Trophoblast cell (in vitro differentiated cells and primary cell): Measurements from ENCODE around the gene PTDSS2.
A peak's percentile ranks its signal among the peaks of the same experiment; 100 is the strongest.

Experiments
- DNase-seq, 2 donors: peaks; one replicate each; pipeline ENCODE4 v3.0.0-alpha.2; 2016
- H2AFZ ChIP-seq: 2 replicates; pipeline ENCODE4 v1.6.1; 2013; ENCODE audit warnings: low read length, moderate library complexity, mild to moderate bottlenecking; ENCODE audit not compliant: insufficient read depth, poor library complexity
- H2AK5ac ChIP-seq: 2 replicates; pipeline ENCODE4 v1.6.1; 2013; ENCODE audit warnings: mild to moderate bottlenecking, low read length
- H2BK120ac ChIP-seq: 2 replicates; pipeline ENCODE4 v1.6.1; 2013; ENCODE audit warnings: low read length, mild to moderate bottlenecking, moderate library complexity; ENCODE audit not compliant: insufficient read depth, poor library complexity
- H2BK12ac ChIP-seq: 2 replicates; pipeline ENCODE4 v1.6.1; 2013; ENCODE audit warnings: mild to moderate bottlenecking, low read length, moderate library complexity
- H2BK5ac ChIP-seq: 2 replicates; pipeline ENCODE4 v1.6.1; 2013; ENCODE audit warnings: low read length, low read depth, moderate library complexity, mild to moderate bottlenecking; ENCODE audit not compliant: poor library complexity
- H3K14ac ChIP-seq: 2 replicates; pipeline ENCODE4 v1.6.1; 2013; ENCODE audit warnings: mild to moderate bottlenecking, low read length
- H3K18ac ChIP-seq: 2 replicates; pipeline ENCODE4 v1.6.1; 2013; ENCODE audit warnings: mild to moderate bottlenecking, low read length
- H3K23ac ChIP-seq: 2 replicates; pipeline ENCODE4 v1.6.1; 2013; ENCODE audit warnings: low read length
- H3K27ac ChIP-seq: 2 replicates; pipeline ENCODE4 v1.5.1; 2013; ENCODE audit warnings: low read depth, mild to moderate bottlenecking, inconsistent platforms, low read length, moderate library complexity
- H3K27me3 ChIP-seq: 2 replicates; pipeline ENCODE4 v1.6.1; 2013; ENCODE audit warnings: inconsistent platforms, mild to moderate bottlenecking, low read length, moderate library complexity; ENCODE audit not compliant: insufficient read depth
- H3K36me3 ChIP-seq, 2 experiments: 1 replicate in 1 of 2; 2 replicates in 1 of 2; pipeline ENCODE4 v1.6.1; 2013; ENCODE audit warnings: low read length in 2 of 2, mild to moderate bottlenecking in 2 of 2, moderate library complexity in 1 of 2; ENCODE audit not compliant: insufficient read depth in 2 of 2, control insufficient read depth in 1 of 2
- H3K4ac ChIP-seq: 2 replicates; pipeline ENCODE4 v1.6.1; 2013; ENCODE audit warnings: low read depth, mild to moderate bottlenecking, low read length, moderate library complexity
- H3K4me1 ChIP-seq, 2 experiments: 1 replicate in 1 of 2; 2 replicates in 1 of 2; pipeline ENCODE4 v1.6.1; 2013; ENCODE audit warnings: low read length in 2 of 2, mild to moderate bottlenecking in 2 of 2, moderate library complexity in 1 of 2; ENCODE audit not compliant: insufficient read depth in 2 of 2, control insufficient read depth in 1 of 2
- H3K4me2 ChIP-seq: 2 replicates; pipeline ENCODE4 v1.6.1; 2013; ENCODE audit warnings: inconsistent platforms, mild to moderate bottlenecking, low read length, moderate library complexity
- H3K4me3 ChIP-seq: 2 replicates; pipeline ENCODE4 v1.5.1; 2013; ENCODE audit warnings: mild to moderate bottlenecking, low read depth, low read length, inconsistent platforms
- H3K79me1 ChIP-seq: one replicate; pipeline ENCODE4 v1.6.1; 2013; ENCODE audit warnings: low read length
- H3K79me2 ChIP-seq: 2 replicates; pipeline ENCODE4 v1.6.1; 2013; ENCODE audit warnings: low read length, mild to moderate bottlenecking; ENCODE audit not compliant: control insufficient read depth, insufficient read depth, poor library complexity
- H3K9ac ChIP-seq: 2 replicates; pipeline ENCODE4 v1.6.1; 2013; ENCODE audit warnings: mild to moderate bottlenecking, low read length
- H3K9me3 ChIP-seq: 2 replicates; pipeline ENCODE4 v1.6.1; 2013; ENCODE audit warnings: low read depth, mild to moderate bottlenecking, control low read depth, inconsistent platforms, low read length; ENCODE audit not compliant: insufficient read depth
- H4K12ac ChIP-seq: 2 replicates; pipeline ENCODE4 v1.6.1; 2013; ENCODE audit warnings: low read depth, mild to moderate bottlenecking, low read length, moderate library complexity
- H4K8ac ChIP-seq: 2 replicates; pipeline ENCODE4 v1.6.1; 2013; ENCODE audit warnings: low read depth, mild to moderate bottlenecking, low read length, moderate library complexity
- H4K91ac ChIP-seq: one replicate; pipeline ENCODE4 v1.6.1; 2013; ENCODE audit warnings: low read depth, mild to moderate bottlenecking, low read length, moderate library complexity
- WGBS: extraction: QIAGEN DNeasy Blood & Tissue Kit; methylation state at CpG from one replicate; pipeline ENCODE4 v1.1.7; 2013; ENCODE audit warnings: missing lambda C conversion rate; ENCODE audit not compliant: insufficient read length, insufficient coverage; ENCODE audit errors: extremely low coverage; 5-methylcytosine and 5-hydroxymethylcytosine counted together

The PTDSS2 gene

DNA sequence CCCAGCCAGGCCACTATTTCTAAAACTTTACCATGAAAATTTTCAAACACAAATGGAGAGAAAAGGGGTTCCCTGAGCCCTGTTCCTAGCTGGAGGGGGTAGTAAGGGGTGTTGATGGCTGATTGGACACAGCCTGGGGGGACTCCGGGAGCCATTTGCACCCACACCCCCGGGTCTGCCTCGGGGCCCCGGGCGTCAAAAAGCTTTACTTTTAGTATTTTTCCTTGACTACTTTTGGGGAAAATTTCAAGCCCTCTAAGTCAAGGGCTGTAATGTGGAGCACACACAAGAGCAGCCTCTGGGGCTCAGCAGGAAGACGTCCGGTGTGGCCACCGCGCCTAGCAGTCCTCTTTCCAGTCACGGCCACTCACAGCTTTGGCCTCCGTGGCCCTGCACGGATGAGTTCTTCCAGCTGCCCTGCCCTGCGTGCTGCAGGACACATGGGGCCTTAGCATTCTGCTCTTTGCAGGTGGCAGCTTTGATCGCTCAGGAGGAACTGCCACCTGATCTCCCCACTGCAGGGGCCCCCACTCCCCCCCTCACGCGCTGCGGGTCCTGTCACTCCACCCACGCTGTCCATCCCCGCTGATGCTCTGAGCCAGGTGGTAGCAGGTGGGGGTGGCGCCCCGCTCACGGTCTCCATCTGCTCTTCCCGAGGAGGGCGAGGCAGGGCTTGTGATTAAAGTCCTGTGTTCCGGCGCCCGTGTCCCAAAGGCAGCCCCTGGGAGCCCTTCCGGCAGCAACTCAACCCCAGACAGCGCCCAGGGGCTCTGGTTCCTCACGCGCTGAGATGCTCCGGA, 42.5 kb downstream of the PTDSS2 start:
- WGBS = no CpG with 5 or more reads among the region's 32 CpGs

DNA sequence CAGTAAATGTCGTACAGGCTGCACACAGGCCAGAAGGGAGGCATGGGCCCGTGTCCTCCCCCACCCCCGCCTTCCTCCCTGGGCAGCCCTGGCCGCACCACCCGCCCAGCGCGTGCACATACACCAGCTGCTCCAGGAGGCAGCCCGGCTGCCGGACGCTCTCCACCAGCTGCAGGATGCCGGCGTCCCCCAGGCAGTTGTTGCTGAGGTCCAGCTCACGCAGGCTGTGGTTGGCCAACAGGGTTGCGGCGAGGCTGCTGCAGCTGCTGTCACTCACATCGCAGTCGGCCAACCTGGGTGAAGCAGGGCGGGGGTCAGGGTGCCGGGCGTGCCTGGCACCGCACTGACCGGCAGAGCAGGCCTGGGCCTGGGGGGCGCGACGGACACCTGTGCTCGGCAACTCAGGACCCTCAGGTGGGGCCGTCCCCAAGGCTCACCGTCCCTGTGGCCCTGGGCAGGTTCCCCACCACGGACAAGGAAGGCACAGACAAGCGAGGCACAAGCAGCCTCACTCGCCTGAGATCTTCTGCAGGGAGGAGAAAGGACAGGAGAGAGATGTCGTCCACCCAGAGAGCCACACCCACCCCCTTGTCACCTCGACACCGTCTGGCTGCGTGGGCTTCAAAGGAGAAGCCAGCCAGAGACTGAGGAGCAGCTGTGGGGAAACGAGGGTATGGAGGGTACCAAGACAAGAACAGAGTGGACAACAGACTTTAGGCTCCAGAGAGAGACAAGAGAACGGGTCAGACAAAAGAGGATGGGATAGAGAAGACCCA, 44.9 kb downstream of the PTDSS2 start:
- Histone ChIP-seq H4K8ac (no peak overlapping the region), H3K9ac (no peak overlapping the region), H3K4me3 (no peak overlapping the region), H3K79me2 (no peaks in the 10 kb centered on the region), H2AK5ac (no peak overlapping the region), H3K23ac (no peak overlapping the region), H2BK120ac (no peak overlapping the region), H3K4me2 (no peak overlapping the region), H2BK5ac (no peak overlapping the region), H3K36me3 (peaks cover 74 to 79% of the 10 kb centered on the region in 2 experiments), H3K27me3 (no peaks in the 10 kb centered on the region), H3K9me3 (peaks cover 14% of the 10 kb centered on the region), H2BK12ac (no peak overlapping the region), H2AFZ (no peak overlapping the region), H3K27ac (no peak overlapping the region), H4K91ac (no peak overlapping the region), H4K12ac (no peak overlapping the region), H3K79me1 (no peaks in the 10 kb centered on the region), H3K18ac (peak overlapping the region; percentile 12), H3K4ac (no peak overlapping the region), H3K4me1 (no peaks in the 10 kb centered on the region), H3K14ac (no peak overlapping the region)
- no CpG with 5 or more reads among the region's 37 CpGs for WGBS
- no peak for DNase-seq

More for the DNA sequence above, 42.5 kb downstream of the PTDSS2 start:
- Histone ChIP-seq H3K79me1 (no peaks in the 10 kb centered on the region), H3K9me3 (peaks cover 10% of the 10 kb centered on the region), H4K91ac (no peak overlapping the region), H3K4me1 (no peaks in the 10 kb centered on the region), H4K12ac (no peak overlapping the region), H3K79me2 (no peaks in the 10 kb centered on the region), H3K14ac (no peak overlapping the region), H3K4me2 (no peak overlapping the region), H3K36me3 (peaks cover 65 to 67% of the 10 kb centered on the region in 2 experiments), H4K8ac (no peak overlapping the region), H3K27me3 (no peaks in the 10 kb centered on the region), H2BK120ac (no peak overlapping the region), H2AFZ (no peak overlapping the region), H3K4me3 (no peak overlapping the region), H3K23ac (no peak overlapping the region), H3K18ac (no peak overlapping the region), H3K4ac (no peak overlapping the region), H2AK5ac (no peak overlapping the region), H3K27ac (no peak overlapping the region), H2BK5ac (no peak overlapping the region), H3K9ac (no peak overlapping the region), H2BK12ac (no peak overlapping the region)
- no peak for DNase-seq

DNA sequence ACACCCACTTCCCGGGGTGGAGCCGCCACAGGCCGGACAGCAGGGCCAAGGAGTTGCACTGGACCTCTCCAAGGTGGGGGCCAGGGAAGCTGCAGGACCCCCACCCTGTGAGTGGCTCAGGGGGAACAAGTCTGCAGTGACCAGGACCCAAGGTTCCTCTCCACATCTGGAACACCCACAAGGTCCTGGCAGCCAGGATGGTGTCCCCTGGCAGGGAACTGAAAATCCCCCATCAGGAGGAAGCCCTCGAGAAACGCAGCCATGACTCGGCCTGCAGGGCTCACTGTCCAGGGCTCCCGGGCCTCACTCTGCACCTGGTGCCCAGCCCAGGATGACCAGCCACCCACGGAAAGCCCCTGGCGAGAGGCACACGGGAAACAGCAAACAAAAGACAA, 45.5 kb downstream of the PTDSS2 start:
- H4K12ac ChIP-seq = no peak overlapping the region
- no peak overlapping the region for H3K4ac ChIP-seq
- H2BK5ac ChIP-seq = no peak overlapping the region
- peaks cover 74 to 79% of the 10 kb centered on the region in 2 experiments for H3K36me3 ChIP-seq
- H3K79me2 ChIP-seq = no peaks in the 10 kb centered on the region
- H2AK5ac ChIP-seq = no peak overlapping the region
- H2BK120ac ChIP-seq = no peak overlapping the region
- H3K14ac ChIP-seq = no peak overlapping the region
- no peaks in the 10 kb centered on the region for H3K27me3 ChIP-seq
- no peak for DNase-seq
- no peaks in the 10 kb centered on the region for H3K4me1 ChIP-seq
- H3K4me2 ChIP-seq = no peak overlapping the region
- no peak overlapping the region for H3K4me3 ChIP-seq
- no peak overlapping the region for H3K18ac ChIP-seq
- no peak overlapping the region for H3K9ac ChIP-seq
- no peaks in the 10 kb centered on the region for H3K79me1 ChIP-seq
- H2BK12ac ChIP-seq = no peak overlapping the region
- H4K91ac ChIP-seq = no peak overlapping the region
- no peak overlapping the region for H4K8ac ChIP-seq
- peaks cover 16% of the 10 kb centered on the region for H3K9me3 ChIP-seq
- no peak overlapping the region for H2AFZ ChIP-seq
- no peak overlapping the region for H3K23ac ChIP-seq
- no CpG with 5 or more reads among the region's 10 CpGs for WGBS
- no peak overlapping the region for H3K27ac ChIP-seq

DNA sequence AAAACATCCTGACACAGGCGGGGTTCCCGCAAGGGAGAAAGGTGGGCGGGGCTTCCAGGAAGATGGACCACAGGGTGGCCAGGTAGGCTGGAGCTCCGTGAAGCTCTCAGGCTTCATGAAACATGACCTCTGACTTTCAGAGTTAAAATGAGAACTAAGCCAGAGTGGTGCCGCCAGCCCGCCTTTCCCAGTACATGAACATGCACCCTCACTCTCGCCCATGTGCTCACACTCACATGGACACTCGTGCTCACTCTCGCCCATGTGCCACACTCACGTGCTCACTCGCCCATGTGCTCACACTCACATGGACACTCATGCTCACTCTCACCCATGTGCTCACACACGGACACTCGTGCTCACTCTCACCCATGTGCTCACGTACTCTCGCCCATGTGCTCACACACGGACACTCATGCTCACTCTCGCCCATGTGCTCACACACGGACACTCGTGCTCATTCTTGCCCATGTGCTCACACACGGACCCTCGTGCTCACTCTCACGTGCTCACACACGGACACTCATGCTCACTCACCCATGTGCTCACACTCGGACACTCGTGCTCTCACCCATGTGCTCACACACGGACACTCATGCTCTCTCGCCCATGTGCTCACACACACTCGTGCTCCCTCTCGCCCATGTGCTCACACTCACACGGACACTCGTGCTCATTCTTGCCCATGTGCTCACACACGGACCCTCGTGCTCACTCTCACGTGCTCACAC, 46.9 kb downstream of the PTDSS2 start:
- H3K36me3 ChIP-seq = peaks cover 77 to 82% of the 10 kb centered on the region in 2 experiments
- H3K9me3 ChIP-seq = peaks cover 14% of the 10 kb centered on the region
- H2BK120ac ChIP-seq = no peak overlapping the region
- peak overlapping the region; percentile 1 for H3K4me3 ChIP-seq
- DNase-seq = peak in 1 of 2 donors; percentile 33
- no peak overlapping the region for H4K12ac ChIP-seq
- no peaks in the 10 kb centered on the region for H3K27me3 ChIP-seq
- H4K8ac ChIP-seq = no peak overlapping the region
- H3K18ac ChIP-seq = no peak overlapping the region
- H3K14ac ChIP-seq = no peak overlapping the region
- H2BK12ac ChIP-seq = no peak overlapping the region
- H2AFZ ChIP-seq = no peak overlapping the region
- H4K91ac ChIP-seq = no peak overlapping the region
- no peak overlapping the region for H2AK5ac ChIP-seq
- no peaks in the 10 kb centered on the region for H3K79me2 ChIP-seq
- no peaks in the 10 kb centered on the region for H3K4me1 ChIP-seq
- H3K23ac ChIP-seq = no peak overlapping the region
- WGBS = no CpG with 5 or more reads among the region's 34 CpGs
- H2BK5ac ChIP-seq = no peak overlapping the region
- no peaks in the 10 kb centered on the region for H3K79me1 ChIP-seq
- no peak overlapping the region for H3K9ac ChIP-seq
- no peak overlapping the region for H3K27ac ChIP-seq
- no peak overlapping the region for H3K4ac ChIP-seq
- no peak overlapping the region for H3K4me2 ChIP-seq
